NCI-H1092 treated with DMSO at 0.1 percent for 48 hours (cell line): ENCODE data around the gene UBR4.

Experiments used
- DNase-seq: peaks from one replicate; lab custom pipeline; 2025; lab: John Stamatoyannopoulos, UW

UBR4 gene

DNA sequence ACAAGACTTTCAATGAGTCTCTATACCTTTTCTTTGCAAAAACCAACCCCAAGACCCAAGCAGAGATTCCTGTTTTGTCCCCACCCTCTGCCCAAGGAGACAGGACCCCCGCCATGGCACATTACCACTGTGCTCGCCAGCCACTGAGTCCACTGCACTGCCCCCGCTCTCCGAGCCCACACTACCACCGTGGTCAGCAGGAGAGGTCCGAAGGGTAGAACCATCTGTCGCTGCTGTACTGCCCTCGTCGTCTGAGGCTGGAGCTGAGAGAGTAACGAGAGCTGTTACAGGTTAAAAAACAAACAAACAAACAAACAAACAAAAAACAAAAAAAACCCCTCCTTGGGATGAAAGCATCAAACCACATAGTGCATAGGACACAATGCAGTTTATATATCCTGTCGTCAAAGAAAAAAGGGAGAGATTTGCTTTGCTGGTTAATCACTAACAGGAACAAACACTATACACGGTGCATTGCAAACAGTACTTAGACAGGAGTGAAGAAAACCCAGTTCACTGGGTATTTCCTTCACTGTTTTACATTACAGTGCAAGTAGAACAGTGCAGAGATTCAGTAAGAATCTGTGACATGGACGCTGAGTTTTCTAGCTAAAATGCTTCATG lies 71.0 kb downstream of the UBR4 start:
- no peak for DNase-seq

- DNase-seq = no peak
These were observed 71.7 kb downstream of the UBR4 start for GRCh38 chr1:19138331-19138730.

DNA sequence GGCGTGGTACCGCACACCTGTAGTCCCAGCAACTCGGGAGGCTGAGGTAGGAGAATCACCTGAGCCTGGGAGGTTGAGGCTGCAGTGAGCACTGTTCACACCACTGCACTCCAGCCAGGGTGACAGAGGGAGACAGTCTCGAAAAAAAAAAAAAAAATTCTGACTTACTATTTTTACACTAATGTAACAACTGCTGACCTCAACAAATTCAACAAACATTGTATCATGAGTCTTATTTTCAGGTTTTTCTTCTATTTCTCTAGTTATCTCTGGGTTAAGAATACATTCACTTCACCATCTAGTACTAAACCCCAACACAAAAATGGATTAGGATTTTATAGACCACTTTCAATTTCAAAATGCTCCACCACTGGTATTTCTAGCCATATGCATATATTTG lies 72.9 kb downstream of the UBR4 start:
- DNase-seq = no peak

GRCh38 chr1:19133360-19133759 lies 76.7 kb downstream of the UBR4 start:
- no peak for DNase-seq

GRCh38 chr1:19130468-19130867 lies 79.6 kb downstream of the UBR4 start:
- no peak for DNase-seq

GRCh38 chr1:19128968-19129514 lies 81.0 kb downstream of the UBR4 start:
- DNase-seq = no peak

DNA sequence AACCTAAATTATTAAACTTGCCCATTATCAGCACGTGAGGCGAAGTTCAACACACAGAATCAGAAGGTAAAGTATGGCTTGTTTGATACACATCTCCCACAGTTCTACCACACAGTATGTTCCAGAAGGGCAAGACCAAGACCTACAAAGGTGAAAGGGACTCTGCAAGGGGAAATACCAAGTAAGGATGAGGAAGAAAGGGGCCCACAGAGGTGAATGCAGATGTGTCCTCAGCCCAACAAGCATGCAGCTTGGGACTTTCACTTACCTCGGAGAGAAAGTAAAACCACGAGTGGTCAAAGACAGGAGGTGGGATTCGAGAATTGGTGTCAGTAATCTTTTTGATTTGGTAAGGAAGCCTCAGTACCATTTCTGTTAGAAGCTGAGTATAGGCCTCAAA lies 85.8 kb downstream of the UBR4 start:
- DNase-seq = no peak

DNA sequence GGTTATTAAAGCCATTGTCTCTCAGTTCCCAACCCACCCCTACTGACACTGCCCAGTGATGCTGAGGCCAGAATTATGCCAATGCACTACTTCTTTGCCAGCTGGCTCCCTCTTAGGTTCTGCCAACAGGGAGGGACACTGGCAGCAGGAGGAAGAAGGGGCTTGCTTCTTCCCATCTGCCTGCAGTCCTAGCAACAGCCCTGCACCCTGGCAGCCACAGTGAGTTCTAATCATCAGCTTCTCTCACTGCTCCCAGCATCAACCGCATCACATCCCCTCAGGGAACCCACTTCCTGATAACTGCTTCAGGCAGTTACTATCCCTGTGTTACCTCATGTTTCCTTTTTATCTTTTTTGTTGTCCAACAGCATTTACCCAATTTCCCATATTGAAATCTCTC lies 86.2 kb downstream of the UBR4 start:
- DNase-seq = no peak

- DNase-seq = no peak
These were observed 87.4 kb downstream of the UBR4 start for GRCh38 chr1:19122668-19123067.

GRCh38 chr1:19121192-19121591 lies 88.9 kb downstream of the UBR4 start:
- DNase-seq = no peak

GRCh38 chr1:19120070-19120469 lies 90.0 kb downstream of the UBR4 start:
- no peak for DNase-seq

DNA sequence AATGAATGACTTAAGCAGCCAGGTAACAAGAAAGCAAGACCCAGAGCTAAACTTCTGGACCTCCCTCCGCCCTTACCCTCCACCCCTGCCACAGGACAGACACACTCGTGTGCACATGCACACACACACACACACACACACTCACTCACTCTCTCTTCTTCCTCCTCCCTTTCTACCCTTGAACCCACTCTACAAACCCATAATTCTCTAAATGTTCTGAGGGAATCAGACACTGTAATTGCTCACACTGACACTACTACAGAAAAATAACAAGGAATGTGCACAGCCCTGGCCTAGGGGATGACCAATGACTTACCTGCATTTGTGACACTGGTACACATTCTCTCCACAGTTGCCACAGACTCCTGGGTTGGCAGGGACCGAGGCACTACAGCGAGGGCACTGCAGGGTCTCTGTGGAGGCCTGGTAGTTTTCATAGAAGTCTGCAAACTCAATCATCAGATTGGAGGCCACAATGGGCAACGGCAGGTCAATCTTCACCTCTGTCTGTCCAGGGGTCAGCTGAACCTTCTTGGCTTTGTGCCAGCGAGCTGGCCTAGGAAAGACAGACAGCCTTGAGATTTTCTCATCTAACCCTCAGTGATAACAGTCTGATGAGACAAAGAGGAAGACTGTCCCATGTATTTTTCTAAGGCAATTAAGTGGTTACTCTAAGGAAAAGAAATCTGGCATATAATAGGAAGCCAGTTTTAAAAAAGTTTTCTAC lies 94.8 kb downstream of the UBR4 start:
- DNase-seq = no peak

DNA sequence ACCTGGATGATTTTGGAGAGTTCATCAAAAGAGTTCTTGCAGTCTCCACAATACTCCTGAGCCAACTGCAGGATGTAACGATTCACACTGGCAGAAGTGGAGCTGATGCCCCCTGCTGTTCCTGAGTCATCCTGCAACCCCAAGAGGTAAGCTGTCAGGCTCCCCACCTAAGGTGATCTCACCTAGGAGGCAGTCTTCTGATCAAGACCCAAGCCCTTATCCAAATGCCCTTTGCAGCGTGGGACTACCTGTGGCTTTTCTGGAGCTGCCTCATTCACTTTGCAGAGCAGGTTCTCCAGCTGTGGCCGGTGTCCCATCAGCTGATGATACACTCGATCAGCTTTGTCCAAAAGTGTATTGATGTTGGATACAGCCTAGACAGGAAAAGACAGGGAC lies 96.4 kb downstream of the UBR4 start:
- DNase-seq = peak; percentile 4

DNA sequence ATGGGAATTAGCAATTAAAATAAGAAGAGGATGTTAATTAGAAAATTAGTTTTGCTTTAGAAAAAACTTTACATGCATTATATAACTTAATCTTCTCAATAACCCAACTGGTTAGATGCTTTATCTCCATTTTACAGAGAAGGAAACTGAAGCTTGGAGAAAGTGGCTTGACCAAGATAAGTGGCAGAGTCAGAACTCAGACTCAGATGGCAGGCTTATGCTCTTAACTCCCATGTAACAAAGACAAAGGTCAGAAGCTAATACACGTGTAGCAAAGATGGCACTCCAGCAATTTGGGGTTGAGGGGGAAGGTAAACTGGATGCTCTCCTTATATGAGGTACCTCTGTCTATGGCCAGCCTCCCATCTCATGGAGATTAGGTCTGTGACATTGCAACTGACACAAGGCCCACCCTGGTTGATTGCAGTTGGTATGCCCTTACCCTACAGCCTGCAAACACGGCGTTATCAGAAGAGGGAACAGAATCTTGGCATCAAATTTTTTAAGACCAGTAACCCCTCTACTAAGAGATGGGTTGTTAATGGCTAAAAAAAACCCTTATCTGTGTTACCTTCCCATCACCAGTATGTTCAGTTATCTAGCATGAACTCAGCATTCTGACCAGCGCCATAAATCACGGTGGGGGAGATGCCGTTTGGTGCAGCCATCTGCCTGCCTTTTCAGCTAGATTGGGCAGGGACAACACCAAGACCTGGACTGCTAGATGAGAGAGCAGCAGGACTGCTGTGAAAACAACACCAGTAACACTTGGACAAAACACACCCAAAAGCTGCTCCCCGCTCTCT lies 97.0 kb downstream of the UBR4 start:
- no peak for DNase-seq

DNA sequence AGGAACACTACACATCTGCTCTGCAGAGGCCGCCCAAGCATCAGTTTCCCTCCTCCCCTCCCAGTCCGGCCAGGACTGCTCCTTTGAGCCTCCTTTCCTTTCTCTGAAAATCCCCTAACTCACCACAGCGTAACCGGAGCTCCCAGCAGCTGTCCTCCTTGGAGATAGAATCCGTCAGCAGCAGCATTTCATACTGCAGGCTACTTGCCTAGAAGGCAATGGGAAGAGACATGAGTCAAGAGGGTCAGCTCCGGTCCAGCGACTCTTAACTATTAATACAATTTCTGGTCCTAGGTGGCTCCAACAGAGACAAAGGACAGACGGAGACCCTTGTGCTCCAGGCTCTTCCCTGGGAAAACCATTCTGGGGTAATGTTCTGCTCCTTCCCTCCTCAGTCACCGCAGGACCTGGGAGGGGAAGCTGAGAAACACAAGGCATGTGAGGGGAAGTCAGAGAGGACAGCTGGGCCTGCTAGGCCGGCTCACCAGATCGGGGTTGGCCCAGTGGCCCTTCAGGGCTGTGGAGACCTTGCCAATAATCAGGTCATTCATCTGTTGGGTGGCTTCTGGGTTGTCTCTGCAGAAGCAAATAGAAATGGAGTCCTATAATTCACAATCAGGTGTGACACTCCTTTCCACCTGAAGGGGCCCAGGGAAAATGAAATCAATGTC lies 99.7 kb downstream of the UBR4 start:
- no peak for DNase-seq

- no peak for DNase-seq
These were observed 100.5 kb downstream of the UBR4 start for GRCh38 chr1:19109545-19109944.

DNA sequence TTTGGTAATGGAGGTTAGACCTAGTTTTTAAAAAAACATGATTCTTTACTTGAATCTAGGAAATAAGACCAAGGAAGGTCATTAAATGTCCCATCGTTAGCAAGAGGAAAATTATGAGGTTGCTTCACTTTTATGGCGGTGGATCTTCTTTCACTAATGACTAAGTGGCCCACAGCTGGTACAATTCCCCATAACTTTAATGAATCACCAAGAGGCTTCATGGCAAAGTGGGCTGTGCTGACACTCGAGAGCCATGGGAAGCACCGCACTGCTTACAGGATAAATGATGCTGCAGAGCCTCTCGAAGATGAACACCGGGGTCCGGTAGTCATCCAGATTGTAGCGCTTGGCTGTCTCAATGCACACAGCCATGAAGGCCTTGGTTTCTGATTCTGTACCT lies 108.8 kb downstream of the UBR4 start:
- no peak for DNase-seq

GRCh38 chr1:19100028-19100427 lies 110.0 kb downstream of the UBR4 start:
- DNase-seq = no peak

GRCh38 chr1:19096990-19097389 lies 113.1 kb downstream of the UBR4 start:
- no peak for DNase-seq

DNA sequence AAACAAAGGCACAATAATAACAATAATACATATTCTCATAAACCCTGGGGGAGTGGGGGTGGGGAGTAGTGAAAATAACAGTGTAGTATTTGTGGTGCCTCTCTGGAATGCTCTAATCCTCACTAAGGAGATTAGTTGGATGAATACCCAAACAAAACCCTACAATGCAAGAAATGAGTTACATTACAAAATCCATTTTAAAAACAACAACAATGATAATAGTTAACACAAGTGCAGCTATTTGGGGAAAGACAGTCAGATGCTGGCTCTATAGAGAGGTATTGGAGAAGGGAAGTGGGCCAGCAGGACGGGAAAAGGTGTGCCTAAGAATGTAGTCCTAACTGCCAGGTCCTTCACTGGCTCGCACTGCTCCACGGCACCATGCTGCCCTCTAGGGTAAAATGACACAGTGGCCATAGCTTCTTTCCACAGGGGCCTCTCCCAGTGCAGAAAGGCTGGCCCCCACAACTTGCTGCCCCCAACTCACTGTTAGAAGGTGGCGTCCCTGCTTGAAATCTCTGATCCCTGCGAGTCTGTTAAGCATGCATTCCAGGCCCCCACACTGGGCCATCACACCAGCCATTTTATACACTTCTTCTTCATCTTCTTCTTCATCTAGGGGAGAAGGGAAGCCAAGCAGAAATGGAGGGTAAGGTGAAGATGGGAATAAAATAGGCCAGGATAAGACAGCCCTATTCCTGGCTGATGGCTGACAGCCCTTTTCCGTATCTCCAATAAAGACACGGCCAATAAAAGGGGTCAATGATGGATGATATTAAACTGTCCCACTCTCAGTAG lies 113.8 kb downstream of the UBR4 start:
- peak; percentile 5 for DNase-seq

- no peak for DNase-seq
These were observed 118.7 kb downstream of the UBR4 start for GRCh38 chr1:19091196-19091953.
